Measurements from ENCODE around the gene SPSB4.

Gene SPSB4

GRCh38 chr3:141076797-141077571 lies 25.8 kb downstream of the SPSB4 start:
- no peak for DNase-seq

- no peak for DNase-seq
Observed at GRCh38 chr3:141077631-141078030, 26.5 kb downstream of the SPSB4 start.

- DNase-seq = no peak
Observed at GRCh38 chr3:141078200-141078599, 27.1 kb downstream of the SPSB4 start.

DNA sequence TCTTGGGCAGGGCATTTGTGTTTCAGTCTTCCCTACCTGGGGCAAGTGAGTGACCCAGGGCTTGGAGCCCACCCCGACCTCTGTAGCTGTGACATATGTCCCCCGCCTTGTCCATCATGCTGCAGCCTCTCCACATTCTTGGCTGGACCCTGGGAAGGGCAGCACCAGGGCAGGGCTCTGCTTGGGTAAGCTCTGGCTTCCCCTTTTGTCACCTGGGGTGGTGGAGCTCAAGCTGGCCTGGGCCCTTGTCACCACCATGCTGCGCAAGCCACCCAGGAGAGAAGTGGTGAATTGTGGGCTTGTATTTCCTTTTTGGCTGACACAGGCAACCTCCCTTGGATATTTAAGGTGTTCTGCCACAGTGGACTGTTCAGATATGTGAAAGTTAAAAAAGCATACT lies 29.3 kb downstream of the SPSB4 start:
- DNase-seq = no peak

DNA sequence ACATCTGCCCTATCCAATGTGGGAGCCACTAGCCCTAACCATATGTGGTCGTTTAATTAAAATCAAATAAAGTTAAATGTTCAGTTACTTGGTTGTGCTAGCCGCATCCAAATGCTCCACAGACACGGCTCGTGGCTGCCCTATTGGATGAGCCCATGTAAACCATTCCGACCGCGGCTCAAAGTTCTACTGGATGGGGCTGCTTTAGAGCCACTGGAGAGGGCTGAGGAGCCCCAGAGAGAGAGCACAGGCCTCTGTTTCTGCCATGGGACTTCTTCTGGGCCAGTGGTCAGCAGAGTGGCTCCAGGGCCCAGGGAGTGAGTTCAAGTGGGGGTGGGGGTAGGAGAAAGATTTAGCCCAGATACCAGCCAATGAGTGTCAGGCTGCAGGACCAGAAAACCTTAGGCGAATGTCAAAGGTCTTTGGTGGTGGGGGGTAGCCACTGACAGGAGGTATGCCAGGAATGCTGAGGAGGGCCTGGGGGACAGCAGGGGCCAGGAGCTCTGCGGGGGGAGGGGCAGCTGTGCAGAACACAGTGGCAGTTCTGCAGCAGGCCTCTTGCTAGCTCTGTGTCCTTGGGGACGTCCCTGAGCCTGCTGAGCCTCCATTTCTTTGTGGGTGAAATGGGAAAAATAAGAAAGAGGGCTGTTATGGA lies 30.1 kb downstream of the SPSB4 start:
- no peak for DNase-seq

DNA sequence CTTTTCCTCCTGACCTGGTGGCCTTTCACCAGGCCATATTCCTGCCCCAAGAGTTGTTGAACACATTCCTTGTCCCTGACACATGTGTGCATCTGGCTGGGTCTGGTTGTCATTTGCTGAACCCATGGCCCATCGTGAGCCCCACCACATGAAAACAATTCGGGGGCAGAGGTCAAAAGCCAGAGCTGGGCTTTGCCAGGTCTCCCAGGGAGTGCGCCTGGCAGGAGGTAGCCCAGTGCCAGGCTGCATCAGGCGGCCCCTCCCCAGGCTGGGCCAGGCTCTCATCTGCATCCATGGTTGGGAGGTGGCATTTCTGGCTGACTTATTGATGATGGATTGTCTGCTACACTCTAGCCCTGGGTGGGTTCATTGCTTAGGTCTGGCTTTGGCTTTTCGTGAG lies 30.9 kb downstream of the SPSB4 start:
- DNase-seq = no peak

- no peak for DNase-seq
Observed at GRCh38 chr3:141083226-141083625, 32.1 kb downstream of the SPSB4 start.

DNA sequence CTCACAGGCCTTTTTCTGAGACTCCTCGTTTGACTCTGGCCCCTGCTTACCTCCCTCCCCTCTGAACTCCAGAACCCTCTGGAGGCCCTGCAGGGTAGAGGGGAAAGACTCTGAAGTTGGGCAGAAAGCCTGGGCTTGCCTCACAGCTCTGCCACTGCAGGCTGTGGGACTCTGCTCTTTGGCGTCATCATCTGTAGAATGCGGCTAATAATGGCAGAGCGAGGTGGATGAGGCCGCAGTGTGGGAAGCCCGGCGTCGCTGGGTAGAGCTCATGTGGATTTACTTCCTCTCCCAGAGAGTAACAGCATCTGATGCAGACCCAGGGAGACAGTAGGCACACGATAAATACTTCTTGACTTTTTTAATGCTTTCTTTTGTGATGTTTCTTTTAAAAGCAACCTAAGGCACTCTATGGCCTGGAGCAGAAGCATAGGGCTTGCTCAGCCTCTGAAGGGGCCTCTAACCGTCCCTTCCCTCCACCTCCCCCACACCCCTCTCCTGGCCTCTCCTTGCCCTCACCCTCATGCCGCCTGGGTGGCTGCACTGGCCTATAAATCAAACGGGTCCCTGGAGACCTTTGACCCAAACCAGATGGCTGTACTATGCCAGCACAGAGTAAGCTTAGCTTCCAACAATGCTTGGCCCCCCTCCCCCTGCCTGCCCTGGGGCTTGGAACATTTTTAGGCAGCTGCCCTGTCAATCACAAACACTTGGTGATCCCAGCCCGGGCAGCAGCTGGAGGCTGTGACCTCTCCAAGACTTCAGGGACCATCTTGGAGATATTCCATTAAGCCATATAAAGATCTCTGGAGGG lies 32.9 kb downstream of the SPSB4 start:
- no peak for DNase-seq

- DNase-seq = no peak
Observed at GRCh38 chr3:141085343-141086070, 34.4 kb downstream of the SPSB4 start.

- DNase-seq = no peak
Observed at GRCh38 chr3:141086188-141086587, 35.0 kb downstream of the SPSB4 start.

GRCh38 chr3:141087076-141087777 lies 36.1 kb downstream of the SPSB4 start:
- no peak for DNase-seq

DNA sequence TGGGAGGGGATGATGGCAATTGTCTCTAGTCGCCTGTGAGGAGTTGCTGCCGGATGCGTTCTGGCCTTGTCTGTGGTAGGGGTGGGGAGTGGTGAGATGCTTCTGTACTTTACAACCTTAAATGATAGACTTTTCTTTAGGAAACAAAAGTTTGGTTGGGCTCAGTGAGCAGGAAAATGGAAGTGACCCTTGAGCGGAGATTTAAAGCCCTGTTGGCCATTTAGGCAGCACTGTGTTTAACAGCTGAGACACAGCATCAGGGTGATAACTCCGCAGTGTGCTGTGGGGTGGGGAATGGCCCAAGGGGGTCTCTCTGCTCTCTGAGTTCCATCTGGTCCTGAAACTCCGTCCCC lies 36.6 kb downstream of the SPSB4 start:
- DNase-seq = no peak

GRCh38 chr3:141089339-141090152 lies 38.4 kb downstream of the SPSB4 start:
- DNase-seq = no peak

GRCh38 chr3:141091426-141091825 lies 40.3 kb downstream of the SPSB4 start:
- DNase-seq = no peak

- no peak for DNase-seq
Observed at GRCh38 chr3:141092663-141093062, 41.5 kb downstream of the SPSB4 start.

GRCh38 chr3:141093397-141093796 lies 42.2 kb downstream of the SPSB4 start:
- no peak for DNase-seq

- DNase-seq = no peak
Observed at GRCh38 chr3:141093971-141094684, 43.0 kb downstream of the SPSB4 start.

- no peak for DNase-seq
Observed at GRCh38 chr3:141094790-141095545, 43.8 kb downstream of the SPSB4 start.

- DNase-seq = no peak
Observed at GRCh38 chr3:141095546-141095937, 44.4 kb downstream of the SPSB4 start.

DNA sequence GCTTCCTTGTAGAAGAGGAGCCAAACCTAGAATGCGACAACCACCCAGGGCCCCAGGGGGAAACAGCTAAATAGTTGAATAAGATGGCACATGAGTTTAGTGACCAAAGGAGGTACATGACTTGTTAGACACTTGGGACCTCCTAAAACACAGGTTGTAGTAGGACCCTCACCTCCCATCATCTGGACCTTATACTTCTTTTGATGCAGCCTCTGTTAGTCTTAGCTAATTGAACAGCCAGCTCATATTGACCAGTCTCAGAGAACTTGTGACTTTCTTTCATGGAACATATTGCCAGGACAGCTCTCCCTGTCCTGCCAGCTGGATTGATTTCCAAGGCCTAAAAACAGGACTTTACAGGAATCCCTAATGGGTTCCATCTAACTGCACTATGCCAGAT lies 45.0 kb downstream of the SPSB4 start:
- no peak for DNase-seq
